ENCODE measurements around the gene ERCC2. TPM values are rescaled to one million over a fixed set of nuclear protein-coding genes. Genes with fewer than 3 reads are reported as not detected.

ERCC2 gene
- total and polyA plus RNA-seq, 4 donors, result 3.3 to 8.7 (median 8.2) TPM

DNA sequence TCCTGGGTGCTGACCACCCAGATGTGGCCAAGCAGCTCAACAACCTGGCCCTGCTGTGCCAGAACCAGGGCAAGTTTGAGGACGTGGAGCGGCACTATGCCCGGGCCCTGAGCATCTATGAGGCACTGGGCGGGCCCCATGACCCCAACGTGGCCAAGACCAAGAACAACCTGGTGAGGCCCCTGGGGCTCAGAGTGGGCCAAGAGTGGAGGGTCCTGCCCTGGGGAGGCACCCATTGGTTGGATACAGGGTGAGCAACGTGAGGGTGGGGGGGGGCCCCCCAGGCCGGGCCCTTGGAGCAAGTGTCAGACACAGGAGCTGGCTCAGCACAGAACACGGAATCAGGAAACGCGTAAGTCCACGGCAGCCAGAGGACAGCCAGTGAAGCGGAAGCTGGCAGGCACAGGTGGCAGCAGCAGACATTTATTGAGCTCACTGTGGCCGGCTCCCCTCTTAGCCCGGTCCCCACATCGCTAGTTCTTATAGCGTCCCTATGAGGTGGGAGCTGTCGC lies 20.9 kb downstream of the ERCC2 start:
- Histone ChIP-seq H3K27me3 (ENCODE audit: control insufficient read depth in 4 of 4, insufficient read depth in 4 of 4, low read length in 3 of 4) (no peaks in the 10 kb centered on the region), H3K4me1 (ENCODE audit: control insufficient read depth in 4 of 4, insufficient read depth in 4 of 4, low read length in 3 of 4) (no peaks in the 10 kb centered on the region), H3K36me3 (ENCODE audit: control insufficient read depth in 4 of 4, insufficient read depth in 3 of 4, low read depth in 1 of 4, low read length in 3 of 4) (peaks cover 0 to 33% (median 5%) of the 10 kb centered on the region in 4 donors), H3K9ac (ENCODE audit: low read depth in 1 of 2, low read length in 2 of 2) (no peak overlapping the region), H3K27ac (ENCODE audit: low read depth in 1 of 2, low read length in 2 of 2) (no peak overlapping the region), H3K4me3 (ENCODE audit: low read depth in 1 of 3, low read length in 3 of 3) (no peak overlapping the region), H3K9me3 (ENCODE audit: control insufficient read depth in 4 of 4, low read length in 3 of 4) (no peaks in the 10 kb centered on the region)
- WGBS, result 88% methylated on average over 17 of the region's 17 CpGs
- TF ChIP-seq RAD21 (IDR thresholded peaks at IDR 0.05) (no peak), SP1 (IDR thresholded peaks at IDR 0.05) (no peak), JUND (IDR thresholded peaks at IDR 0.05) (no peak), GABPA (IDR thresholded peaks at IDR 0.05 in 1 of 2, conservative IDR thresholded peaks at IDR 0.05 in 1 of 2) (no peak), NR2F2 (IDR thresholded peaks at IDR 0.05) (no peak), TAF1 (conservative IDR thresholded peaks at IDR 0.05) (no peak), EGR1 (IDR thresholded peaks at IDR 0.05; ENCODE audit: low read depth in 2 of 2) (no peak), RXRA (IDR thresholded peaks at IDR 0.05) (no peak), MAX (IDR thresholded peaks at IDR 0.05) (no peak), ATF3 (IDR thresholded peaks at IDR 0.05) (no peak), FOXA1 (IDR thresholded peaks at IDR 0.05) (no peak), HNF4G (IDR thresholded peaks at IDR 0.05) (no peak), ZBTB33 (IDR thresholded peaks at IDR 0.05) (no peak), HNF4A (conservative IDR thresholded peaks at IDR 0.05) (no peak), YY1 (IDR thresholded peaks at IDR 0.05) (no peak), REST (IDR thresholded peaks at IDR 0.05) (no peak)
- TF ChIP-seq, protein P1, sequence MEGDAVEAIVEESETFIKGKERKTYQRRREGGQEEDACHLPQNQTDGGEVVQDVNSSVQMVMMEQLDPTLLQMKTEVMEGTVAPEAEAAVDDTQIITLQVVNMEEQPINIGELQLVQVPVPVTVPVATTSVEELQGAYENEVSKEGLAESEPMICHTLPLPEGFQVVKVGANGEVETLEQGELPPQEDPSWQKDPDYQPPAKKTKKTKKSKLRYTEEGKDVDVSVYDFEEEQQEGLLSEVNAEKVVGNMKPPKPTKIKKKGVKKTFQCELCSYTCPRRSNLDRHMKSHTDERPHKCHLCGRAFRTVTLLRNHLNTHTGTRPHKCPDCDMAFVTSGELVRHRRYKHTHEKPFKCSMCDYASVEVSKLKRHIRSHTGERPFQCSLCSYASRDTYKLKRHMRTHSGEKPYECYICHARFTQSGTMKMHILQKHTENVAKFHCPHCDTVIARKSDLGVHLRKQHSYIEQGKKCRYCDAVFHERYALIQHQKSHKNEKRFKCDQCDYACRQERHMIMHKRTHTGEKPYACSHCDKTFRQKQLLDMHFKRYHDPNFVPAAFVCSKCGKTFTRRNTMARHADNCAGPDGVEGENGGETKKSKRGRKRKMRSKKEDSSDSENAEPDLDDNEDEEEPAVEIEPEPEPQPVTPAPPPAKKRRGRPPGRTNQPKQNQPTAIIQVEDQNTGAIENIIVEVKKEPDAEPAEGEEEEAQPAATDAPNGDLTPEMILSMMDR (IDR thresholded peaks at IDR 0.05; ENCODE audit: low read depth, low read length, missing input control), result no peak
- DNase-seq (ENCODE audit: low spot score), result no peak

DNA sequence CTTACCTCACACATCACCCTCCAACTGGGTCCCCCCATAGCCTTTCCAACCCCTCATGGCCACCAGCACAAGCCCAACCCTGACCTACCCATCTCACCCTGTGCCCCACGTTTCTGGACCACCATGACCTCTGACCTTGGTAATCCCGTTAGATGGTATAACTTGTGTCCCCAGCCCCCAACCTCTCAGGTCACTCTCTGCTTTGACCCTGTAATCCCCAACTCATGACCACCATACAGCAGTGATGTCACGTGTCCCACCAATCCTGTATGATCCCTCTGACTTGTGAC lies 21.3 kb downstream of the ERCC2 start:
- Histone ChIP-seq H3K27ac (ENCODE audit: low read depth in 1 of 2, low read length in 2 of 2) (no peak overlapping the region), H3K36me3 (ENCODE audit: control insufficient read depth in 4 of 4, insufficient read depth in 3 of 4, low read depth in 1 of 4, low read length in 3 of 4) (peaks cover 0 to 29% (median 4%) of the 10 kb centered on the region in 4 donors), H3K9me3 (ENCODE audit: control insufficient read depth in 4 of 4, low read length in 3 of 4) (no peaks in the 10 kb centered on the region), H3K9ac (ENCODE audit: low read depth in 1 of 2, low read length in 2 of 2) (no peak overlapping the region), H3K27me3 (ENCODE audit: control insufficient read depth in 4 of 4, insufficient read depth in 4 of 4, low read length in 3 of 4) (no peaks in the 10 kb centered on the region), H3K4me1 (ENCODE audit: control insufficient read depth in 4 of 4, insufficient read depth in 4 of 4, low read length in 3 of 4) (no peaks in the 10 kb centered on the region), H3K4me3 (ENCODE audit: low read depth in 1 of 3, low read length in 3 of 3) (no peak overlapping the region)
- TF ChIP-seq RAD21 (IDR thresholded peaks at IDR 0.05) (no peak), NR2F2 (IDR thresholded peaks at IDR 0.05) (no peak), HNF4G (IDR thresholded peaks at IDR 0.05) (no peak), FOXA1 (IDR thresholded peaks at IDR 0.05) (no peak), RXRA (IDR thresholded peaks at IDR 0.05) (no peak), TAF1 (conservative IDR thresholded peaks at IDR 0.05) (no peak), SP1 (IDR thresholded peaks at IDR 0.05) (no peak)
- TF ChIP-seq, protein P1 (IDR thresholded peaks at IDR 0.05; ENCODE audit: low read depth, low read length, missing input control), result no peak
- WGBS, result 55% methylated on average over 3 of the region's 3 CpGs
- DNase-seq (ENCODE audit: low spot score), result no peak

All from liver (tissue), 9 donors.